BLaER1 treated with 17β-estradiol and CSF1 and Interleukin-3, amounts not matched to agents 10 nM and 100 nM (cell line): ENCODE measurements around the gene CCN2.
"Not testable (repeated sequence)": the region's sequence is repeated elsewhere in the genome, so short reads cannot be mapped to it uniquely, and the experiment has no call there.

Source experiments
- H3K27ac ChIP-seq, 11 experiments: shearing (Covaris generic); formaldehyde crosslinking; 2 replicates each; pipeline ENCODE4 v1.8.1; 2022
- H3K27me3 ChIP-seq, 11 experiments: shearing (Covaris generic); formaldehyde crosslinking; 2 replicates each; pipeline ENCODE4 v1.8.1; 2022
- H3K36me3 ChIP-seq, 11 experiments: shearing (Covaris generic); formaldehyde crosslinking; 2 replicates each; pipeline ENCODE4 v1.8.1; 2022
- H3K4me1 ChIP-seq, 10 experiments: shearing (Covaris generic); formaldehyde crosslinking; 2 replicates each; pipeline ENCODE4 v1.8.1; 2022
- H3K4me2 ChIP-seq, 11 experiments: shearing (Covaris generic); formaldehyde crosslinking; 2 replicates each; pipeline ENCODE4 v1.8.1; 2022
- H3K4me3 ChIP-seq, 10 experiments: shearing (Covaris generic); formaldehyde crosslinking; 2 replicates each; pipeline ENCODE4 v1.8.1; 2022
- H3K9ac ChIP-seq, 11 experiments: shearing (Covaris generic); formaldehyde crosslinking; 2 replicates each; pipeline ENCODE4 v1.8.1; 2022
- H3K9me3 ChIP-seq, 11 experiments: shearing (Covaris generic); formaldehyde crosslinking; replicated peaks in 1 of 11; 2 replicates each; pipeline ENCODE4 v1.8.1; 2022
- H4K20me1 ChIP-seq, 11 experiments: shearing (Covaris generic); formaldehyde crosslinking; 2 replicates each; pipeline ENCODE4 v1.8.1; 2022
- Cebpa-rat ChIP-seq, 11 experiments: shearing (Covaris generic); IDR thresholded peaks; 2 replicates each; pipeline ENCODE4 v1.8.1; 2022

The CCN2 gene

GRCh38 chr6:131910219-131910589 lies 41.0 kb downstream of the CCN2 start:
- Histone ChIP-seq H3K4me2 (no peak overlapping the region), H3K36me3 (no peaks in the 10 kb centered on the region), H3K27me3 (peaks cover 38 to 79% (median 57%) of the 10 kb centered on the region in 11 experiments), H3K4me1 (no peaks in the 10 kb centered on the region), H3K4me3 (no peak overlapping the region), H4K20me1 (peaks cover 0 to 15% (median 0%) of the 10 kb centered on the region in 11 experiments; a peak in 5 of 22 replicates), H3K9ac (no peak overlapping the region), H3K27ac (no peak overlapping the region), H3K9me3 (no peaks in the 10 kb centered on the region)
- TF ChIP-seq Cebpa-rat (IDR thresholded peaks at IDR 0.05) = no peak

DNA sequence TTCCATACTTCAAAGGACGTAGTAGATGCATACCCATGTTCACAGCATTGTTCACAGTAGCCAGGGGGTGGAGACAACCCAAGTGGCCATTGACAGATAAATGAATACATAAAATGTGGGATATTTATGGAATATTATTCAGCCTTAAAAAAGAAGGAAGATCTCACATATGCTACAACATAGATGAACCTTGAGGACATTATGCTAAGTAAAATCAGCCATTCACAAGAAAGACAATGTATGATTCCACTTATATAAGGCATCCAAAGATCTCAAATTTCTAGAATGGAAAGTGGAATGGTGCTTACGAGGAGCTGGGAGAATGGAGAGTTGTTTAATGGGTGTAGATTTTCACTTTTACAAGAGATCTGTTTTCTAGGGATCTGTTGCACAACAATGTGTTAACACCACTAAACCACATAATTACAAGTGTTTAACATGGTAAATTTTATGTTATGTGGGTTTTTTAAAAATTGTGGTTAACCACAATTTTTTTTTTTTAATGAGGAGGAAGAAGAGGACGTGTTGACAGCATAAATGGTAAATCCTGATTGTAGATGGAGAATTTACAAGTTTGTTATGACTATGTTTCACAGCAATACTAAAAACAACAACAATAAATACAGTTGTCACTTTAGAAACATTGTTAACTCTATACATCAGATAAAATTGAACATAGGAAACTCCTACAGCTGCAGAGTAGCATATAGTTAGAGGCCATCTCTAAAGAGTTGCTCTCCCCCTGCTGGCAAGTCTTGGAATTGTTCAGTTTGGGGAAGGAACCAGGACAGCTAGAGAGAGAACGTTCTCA lies 41.6 kb downstream of the CCN2 start:
- H3K27me3 ChIP-seq = peaks cover 38 to 76% (median 57%) of the 10 kb centered on the region in 11 experiments

GRCh38 chr6:131908787-131909186 lies 42.4 kb downstream of the CCN2 start:
- Histone ChIP-seq H4K20me1 (peaks cover 0 to 15% (median 0%) of the 10 kb centered on the region in 11 experiments; a peak in 5 of 22 replicates), H3K27me3 (peaks cover 38 to 73% (median 56%) of the 10 kb centered on the region in 11 experiments)
- not testable (repeated sequence) for H3K4me2 ChIP-seq, H3K9me3 ChIP-seq, H3K4me1 ChIP-seq, H3K4me3 ChIP-seq, H3K36me3 ChIP-seq, H3K27ac ChIP-seq, H3K9ac ChIP-seq

More for the DNA sequence above, 41.6 kb downstream of the CCN2 start:
- no peaks in the 10 kb centered on the region for H3K36me3 ChIP-seq
- no peak overlapping the region for H3K27ac ChIP-seq
- H3K9me3 ChIP-seq = no peaks in the 10 kb centered on the region
- TF ChIP-seq Cebpa-rat (IDR thresholded peaks at IDR 0.05) = peak in 1 of 11 experiments; percentile 51; a peak in 1 of 22 replicates
- no peak overlapping the region for H3K4me2 ChIP-seq
- peaks cover 0 to 15% (median 0%) of the 10 kb centered on the region in 11 experiments; a peak in 5 of 22 replicates for H4K20me1 ChIP-seq
- H3K9ac ChIP-seq = no peak overlapping the region
- H3K4me3 ChIP-seq = no peak overlapping the region
- no peaks in the 10 kb centered on the region for H3K4me1 ChIP-seq

- not testable (repeated sequence) for H3K9ac ChIP-seq, H4K20me1 ChIP-seq, H3K4me1 ChIP-seq, H3K36me3 ChIP-seq, H3K4me3 ChIP-seq, H3K4me2 ChIP-seq, H3K27ac ChIP-seq
- Histone ChIP-seq H3K9me3 (peaks cover 2 to 11% (median 4%) of the 10 kb centered on the region in 11 experiments; a peak in 20 of 22 replicates), H3K27me3 (peaks cover 15 to 54% (median 16%) of the 10 kb centered on the region in 11 experiments)
Measured at GRCh38 chr6:131903734-131904133, 47.4 kb downstream of the CCN2 start.

DNA sequence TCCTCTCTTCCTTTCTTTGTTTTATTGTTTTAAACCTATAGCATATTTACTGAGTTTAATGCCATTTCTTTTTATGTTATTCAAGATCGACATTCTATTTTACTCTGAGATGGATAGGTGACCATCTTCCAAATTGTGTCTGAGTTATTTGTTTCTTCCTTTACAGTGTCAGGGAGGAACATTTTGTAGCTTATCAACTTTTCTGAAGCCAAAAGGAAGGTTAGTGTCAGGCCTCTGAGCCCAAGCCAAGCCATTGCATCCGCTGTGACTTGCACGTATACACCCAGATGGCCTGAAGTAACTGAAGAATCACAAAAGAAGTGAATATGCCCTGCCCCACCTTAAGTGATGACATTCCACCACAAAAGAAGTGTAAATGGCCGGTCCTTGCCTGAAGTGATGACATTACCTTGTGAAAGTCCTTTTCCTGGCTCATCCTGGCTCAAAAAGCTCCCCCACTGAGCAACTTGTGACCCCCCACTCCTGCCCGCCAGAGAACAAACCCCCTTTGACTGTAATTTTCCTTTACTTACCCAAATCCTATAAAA lies 49.8 kb downstream of the CCN2 start:
- not testable (repeated sequence) for H3K27ac ChIP-seq, H3K9ac ChIP-seq, H3K36me3 ChIP-seq

GRCh38 chr6:131900231-131900630 lies 50.9 kb downstream of the CCN2 start:
- Histone ChIP-seq H3K27me3 (peaks cover 0 to 43% (median 0%) of the 10 kb centered on the region in 11 experiments; a peak in 6 of 22 replicates), H3K9ac (no peak overlapping the region), H3K4me2 (no peak overlapping the region), H3K36me3 (0 out of 22 replicates have a peak, but pooled peaks cover 0 to 5% (median 0%) of the 10 kb centered on the region in 11 experiments), H3K9me3 (peaks cover 23 to 34% (median 27%) of the 10 kb centered on the region in 11 experiments), H4K20me1 (no peaks in the 10 kb centered on the region), H3K4me1 (no peaks in the 10 kb centered on the region), H3K27ac (no peak overlapping the region), H3K4me3 (no peak overlapping the region)
- no peak for TF ChIP-seq Cebpa-rat (IDR thresholded peaks at IDR 0.05)

More for the DNA sequence above, 49.8 kb downstream of the CCN2 start:
- H3K4me2 ChIP-seq, H3K4me1 ChIP-seq, H3K4me3 ChIP-seq, H4K20me1 ChIP-seq: not testable (repeated sequence)
- peaks cover 0 to 43% (median 0%) of the 10 kb centered on the region in 11 experiments; a peak in 6 of 22 replicates for H3K27me3 ChIP-seq
- H3K9me3 ChIP-seq = peaks cover 23 to 34% (median 27%) of the 10 kb centered on the region in 11 experiments

GRCh38 chr6:131898718-131899117 lies 52.5 kb downstream of the CCN2 start:
- Histone ChIP-seq H3K9ac (no peak overlapping the region), H3K27me3 (peaks cover 0 to 34% (median 0%) of the 10 kb centered on the region in 11 experiments; a peak in 6 of 22 replicates), H3K4me3 (no peak overlapping the region), H3K36me3 (0 out of 22 replicates have a peak, but pooled peaks cover 0 to 5% (median 0%) of the 10 kb centered on the region in 11 experiments), H3K9me3 (peaks cover 23 to 34% (median 27%) of the 10 kb centered on the region in 11 experiments), H3K27ac (no peak overlapping the region), H3K4me1 (no peaks in the 10 kb centered on the region), H3K4me2 (no peak overlapping the region), H4K20me1 (no peaks in the 10 kb centered on the region)
- no peak for TF ChIP-seq Cebpa-rat (IDR thresholded peaks at IDR 0.05)
